ENCODE results near the gene TACO1. TPM values are rescaled to one million over a fixed set of nuclear protein-coding genes. Genes with fewer than 3 reads are reported as not detected.

TACO1 gene
- total RNA-seq, 4 donors from 2014 or later, result 9.3 to 20.2 (median 10.2) TPM

DNA sequence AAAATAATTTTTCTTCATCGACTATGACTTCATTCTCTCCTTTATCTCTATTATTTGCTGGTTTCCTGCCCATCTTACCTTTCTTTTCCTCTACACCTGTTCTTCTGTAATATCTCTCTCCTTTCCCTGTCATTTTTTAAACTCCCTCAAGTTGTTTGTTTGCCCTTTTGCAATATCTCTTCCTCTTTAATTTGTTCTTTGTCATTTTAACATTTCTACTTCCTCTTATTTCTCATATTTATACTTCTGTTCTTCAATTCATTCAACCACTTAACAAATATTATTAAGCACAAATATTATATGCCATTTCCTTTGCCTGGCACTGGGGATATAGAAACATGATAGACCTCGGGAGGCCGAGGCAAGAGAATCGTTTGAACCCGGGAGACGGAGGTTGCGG lies 44.2 kb downstream of the TACO1 start:
- Histone ChIP-seq H3K9me3 (no peaks in the 10 kb centered on the region), H3K4me3 (no peak overlapping the region), H3K27me3 (no peaks in the 10 kb centered on the region), H3K27ac (no peak overlapping the region), H3K36me3 (peaks cover 22% of the 10 kb centered on the region), H3K4me1 (peaks cover 17% of the 10 kb centered on the region)
- 95% methylated on average over 7 of the region's 7 CpGs for WGBS
- DNase-seq (ENCODE audit: low spot score in 2 of 2), result no peak
- TF ChIP-seq POLR2AphosphoS5 (IDR thresholded peaks at IDR 0.05) (no peak), EP300 (IDR thresholded peaks at IDR 0.05) (no peak), POLR2A (IDR thresholded peaks at IDR 0.05) (no peak), CTCF (IDR thresholded peaks at IDR 0.05) (no peak)

DNA sequence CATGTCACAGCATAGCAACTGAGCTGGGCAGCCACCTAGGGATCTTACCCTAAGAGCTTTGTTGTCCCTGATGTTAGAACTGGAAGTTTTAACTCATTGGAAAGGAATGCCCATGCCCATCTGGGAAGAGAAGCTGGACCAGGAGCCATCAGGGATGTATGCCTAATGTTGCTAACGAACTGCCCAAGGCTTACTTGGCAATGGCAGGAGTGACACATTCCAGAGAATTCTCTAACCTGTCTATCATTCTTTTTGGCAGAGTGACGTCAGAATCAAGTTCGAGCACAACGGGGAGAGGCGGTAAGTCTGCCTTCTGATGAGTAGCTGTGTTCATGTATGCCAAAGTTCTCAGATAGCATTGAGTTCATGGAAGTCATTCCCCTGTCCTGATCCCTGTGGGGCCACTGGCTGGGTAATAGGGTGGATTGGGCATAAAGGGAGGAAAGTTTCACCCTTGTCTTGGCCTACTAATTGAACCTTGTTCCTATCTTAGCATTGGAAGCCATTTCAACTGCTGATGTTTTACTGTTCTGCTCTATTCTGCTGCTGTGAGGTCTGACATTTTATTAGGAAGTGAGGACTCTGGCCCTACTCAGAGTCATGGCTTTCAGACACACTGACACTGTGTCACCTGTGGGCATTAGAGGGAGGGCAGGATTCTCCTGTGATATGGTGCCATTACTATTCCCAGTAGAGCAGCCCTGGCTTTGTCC lies 45.2 kb downstream of the TACO1 start:
- Histone ChIP-seq H3K4me3 (no peak overlapping the region), H3K4me1 (peaks cover 17% of the 10 kb centered on the region), H3K27me3 (no peaks in the 10 kb centered on the region), H3K27ac (no peak overlapping the region), H3K9me3 (no peaks in the 10 kb centered on the region), H3K36me3 (peaks cover 26% of the 10 kb centered on the region)
- WGBS, result 53% methylated on average over 5 of the region's 5 CpGs
- no peak for DNase-seq (ENCODE audit: low spot score in 2 of 2)
- TF ChIP-seq POLR2A (IDR thresholded peaks at IDR 0.05), result no peak
- TF ChIP-seq POLR2AphosphoS5 (IDR thresholded peaks at IDR 0.05), result no peak
- TF ChIP-seq CTCF (IDR thresholded peaks at IDR 0.05), result no peak
- no peak for TF ChIP-seq EP300 (IDR thresholded peaks at IDR 0.05)

- 83% methylated on average over 1 of the region's 1 CpG for WGBS
- Histone ChIP-seq H3K36me3 (peaks cover 30% of the 10 kb centered on the region), H3K27ac (no peak overlapping the region), H3K27me3 (no peaks in the 10 kb centered on the region), H3K9me3 (no peaks in the 10 kb centered on the region), H3K4me3 (no peak overlapping the region), H3K4me1 (peaks cover 17% of the 10 kb centered on the region)
- TF ChIP-seq EP300 (IDR thresholded peaks at IDR 0.05) (no peak), POLR2AphosphoS5 (IDR thresholded peaks at IDR 0.05) (no peak), CTCF (IDR thresholded peaks at IDR 0.05) (no peak)
- no peak for DNase-seq (ENCODE audit: low spot score in 2 of 2)
Observed at GRCh38 chr17:63646488-63646806, 45.8 kb downstream of the TACO1 start.

DNA sequence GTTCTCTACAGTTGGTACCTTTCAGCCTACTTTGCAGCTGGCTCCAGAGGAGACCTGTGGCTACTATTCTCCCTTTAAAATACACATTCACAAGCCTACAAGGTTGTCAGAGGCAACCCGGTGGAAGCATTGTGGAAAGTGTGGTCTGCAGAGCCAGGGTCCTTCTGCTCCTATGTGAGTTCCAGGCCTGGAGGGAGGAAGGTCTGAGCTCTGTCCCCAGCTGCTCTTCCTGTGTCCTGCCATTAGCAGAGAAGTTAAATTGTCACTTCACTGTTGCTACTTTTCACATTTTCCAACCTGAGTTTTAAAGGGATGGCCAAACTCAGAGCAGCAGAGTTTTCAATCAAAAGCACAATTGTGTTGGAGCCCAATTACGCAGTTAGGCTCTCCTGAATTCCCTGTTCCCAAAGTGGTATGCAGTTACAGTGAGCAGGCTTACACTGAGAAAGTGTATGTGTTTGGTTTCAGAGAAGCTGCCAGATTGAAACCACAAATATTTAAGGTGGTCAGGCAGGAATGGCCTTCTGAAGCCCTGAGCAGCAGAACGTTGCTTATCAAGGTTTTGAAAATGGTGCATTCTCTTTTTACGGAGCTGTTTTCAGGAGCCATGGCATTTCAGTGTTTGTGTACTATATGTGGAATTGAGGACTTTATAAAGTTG lies 46.5 kb downstream of the TACO1 start:
- no peak overlapping the region for H3K4me3 ChIP-seq
- H3K36me3 ChIP-seq, result peaks cover 33% of the 10 kb centered on the region
- H3K27me3 ChIP-seq, result no peaks in the 10 kb centered on the region
- peaks cover 17% of the 10 kb centered on the region for H3K4me1 ChIP-seq
- no peaks in the 10 kb centered on the region for H3K9me3 ChIP-seq
- H3K27ac ChIP-seq, result no peak overlapping the region
- 85% methylated on average over 4 of the region's 4 CpGs for WGBS
- no peak for DNase-seq (ENCODE audit: low spot score in 2 of 2)
- TF ChIP-seq POLR2A (IDR thresholded peaks at IDR 0.05) (no peak), EP300 (IDR thresholded peaks at IDR 0.05) (no peak), CTCF (IDR thresholded peaks at IDR 0.05) (no peak), POLR2AphosphoS5 (IDR thresholded peaks at IDR 0.05) (no peak)

- peaks cover 40% of the 10 kb centered on the region for H3K36me3 ChIP-seq
- H3K9me3 ChIP-seq, result no peaks in the 10 kb centered on the region
- no peak overlapping the region for H3K4me3 ChIP-seq
- H3K27me3 ChIP-seq, result no peaks in the 10 kb centered on the region
- TF ChIP-seq EP300 (IDR thresholded peaks at IDR 0.05), result no peak
- TF ChIP-seq POLR2A (IDR thresholded peaks at IDR 0.05), result no peak
- TF ChIP-seq CTCF (IDR thresholded peaks at IDR 0.05), result no peak
- TF ChIP-seq POLR2AphosphoS5 (IDR thresholded peaks at IDR 0.05), result no peak
- no peak overlapping the region for H3K27ac ChIP-seq
- DNase-seq (ENCODE audit: low spot score in 2 of 2), result no peak
- peaks cover 17% of the 10 kb centered on the region for H3K4me1 ChIP-seq
Observed at GRCh38 chr17:63647936-63648335, 47.2 kb downstream of the TACO1 start.

All from suprapubic skin (tissue), 4 donors.